Keratinocyte (primary cell): ENCODE measurements around the gene RPL29. TPM values are rescaled to one million over a fixed set of nuclear protein-coding genes. Genes with fewer than 3 reads are reported as not detected.

Source experiments
- DNase-seq: peaks from one replicate; pipeline ENCODE4 v3.0.0-alpha.2; 2011; ENCODE audit warnings: low read depth, missing footprints, low spot score
- FAIRE-seq: peaks from 2 replicates; lab custom pipeline; 2011; peaks lifted over from hg19 to GRCh38; lab: Jason Lieb, UNC
- H2AFZ ChIP-seq: 2 replicates; pipeline ENCODE4 v1.6.0; 2012; ENCODE audit warnings: low read length, control low read depth, inconsistent platforms; ENCODE audit not compliant: control insufficient read depth
- H3K27ac ChIP-seq: 2 replicates; pipeline ENCODE4 v1.5.1; 2011; ENCODE audit warnings: low read length; ENCODE audit not compliant: control insufficient read depth, insufficient read depth
- H3K27me3 ChIP-seq: 3 replicates; pipeline ENCODE4 v1.6.0; 2011; ENCODE audit warnings: low read length; ENCODE audit not compliant: control insufficient read depth, insufficient read depth; ENCODE audit errors: extremely low read depth
- H3K36me3 ChIP-seq, 2 experiments: 2 replicates in 1 of 2; 3 replicates in 1 of 2; pipeline ENCODE4 v1.5.1; 2011; ENCODE audit warnings: low read length in 2 of 2, mild to moderate bottlenecking in 1 of 2; ENCODE audit not compliant: control insufficient read depth in 2 of 2, insufficient read depth in 2 of 2; ENCODE audit errors: extremely low read depth in 1 of 2
- H3K4me1 ChIP-seq: 3 replicates; pipeline ENCODE4 v1.5.1; 2011; ENCODE audit warnings: low read length; ENCODE audit not compliant: control insufficient read depth, insufficient read depth; ENCODE audit errors: extremely low read depth
- H3K4me2 ChIP-seq: 3 replicates; pipeline ENCODE4 v1.6.0; 2011; ENCODE audit warnings: low read depth, low read length; ENCODE audit not compliant: control insufficient read depth, insufficient read depth; ENCODE audit errors: extremely low read depth
- H3K4me3 ChIP-seq, 3 experiments: fragments of 200-600 bp in 1 of 3; sonication (generic) in 1 of 3; 2 replicates in 2 of 3; 3 replicates in 1 of 3; pipeline ENCODE4 v1.5.1; 2011 to 2016; ENCODE audit warnings: low read length in 3 of 3, mild to moderate bottlenecking in 3 of 3, control low read depth in 2 of 3, inconsistent platforms in 1 of 3, low read depth in 1 of 3, mixed read lengths in 1 of 3, mixed run types in 1 of 3, moderate library complexity in 1 of 3; ENCODE audit not compliant: control insufficient read depth in 2 of 3, insufficient read depth in 2 of 3; ENCODE audit errors: extremely low read depth in 1 of 3
- H3K79me2 ChIP-seq: 2 replicates; pipeline ENCODE4 v1.6.0; 2012; ENCODE audit warnings: low read length; ENCODE audit not compliant: control insufficient read depth, insufficient read depth
- H3K9ac ChIP-seq: 3 replicates; pipeline ENCODE4 v1.6.0; 2011; ENCODE audit warnings: low read length; ENCODE audit not compliant: control insufficient read depth, insufficient read depth; ENCODE audit errors: extremely low read depth
- H3K9me1 ChIP-seq: 3 replicates; pipeline ENCODE4 v1.6.0; 2011; ENCODE audit warnings: low read length; ENCODE audit not compliant: control insufficient read depth, insufficient read depth; ENCODE audit errors: extremely low read depth
- H3K9me3 ChIP-seq: 2 replicates; pipeline ENCODE4 v1.5.1; 2012; ENCODE audit warnings: low read depth, low read length; ENCODE audit not compliant: control insufficient read depth
- H4K20me1 ChIP-seq: 3 replicates; pipeline ENCODE4 v1.6.0; 2011; ENCODE audit warnings: low read length; ENCODE audit not compliant: control insufficient read depth, insufficient read depth; ENCODE audit errors: extremely low read depth
- EZH2 ChIP-seq: IDR thresholded peaks from one replicate; pipeline ENCODE4 v1.6.1; 2012; ENCODE audit warnings: inconsistent platforms, mild to moderate bottlenecking, low read length, moderate library complexity
- dilution Hi-C: fragments of 300-500 bp; cut with MboI; formaldehyde crosslinking; loops from one replicate; pipeline ENCODE4 v1.7.0; 2020; ENCODE audit warnings: low sequenced_read_pairs; ENCODE audit not compliant: extremely low pct_ligation_motif_present
- polyA plus RNA-seq, 5 experiments: library from polyadenylated mRNA; depleted of rRNA in 3 of 5; stranded (reverse) in 3 of 5; stranded (forward) in 1 of 5; unstranded in 1 of 5; fragments of >200 nt; gene quantifications; 1 replicate in 1 of 5; 2 replicates in 3 of 5; 3 replicates in 1 of 5; pipeline versions ENCODE4 v1.2.1 to v1.2.3, GENCODE V29; 2011 to 2012; ENCODE audit warnings: missing spikeins in 2 of 5, low read depth in 1 of 5, low replicate concordance in 1 of 5
- TF ChIP-seq, protein P1 (sequence below), 3 experiments: IDR thresholded peaks in 1 of 3; conservative IDR thresholded peaks in 1 of 3; optimal IDR thresholded peaks in 1 of 3; 2 replicates in 2 of 3; 3 replicates in 1 of 3; pipeline versions ENCODE3 to v1.5.1; 2011; ENCODE audit warnings: low read length in 3 of 3, mild to moderate bottlenecking in 3 of 3, moderate library complexity in 2 of 3, control low read depth in 1 of 3, inconsistent platforms in 1 of 3; ENCODE audit not compliant: insufficient read depth in 2 of 3; ENCODE audit errors: extremely low read depth in 1 of 3

RPL29 gene
- polyA plus RNA-seq, 1 donor (not counting 4 experiments of a cell fraction or from before 2014, with no cell fraction given) = 1,648 TPM

DNA sequence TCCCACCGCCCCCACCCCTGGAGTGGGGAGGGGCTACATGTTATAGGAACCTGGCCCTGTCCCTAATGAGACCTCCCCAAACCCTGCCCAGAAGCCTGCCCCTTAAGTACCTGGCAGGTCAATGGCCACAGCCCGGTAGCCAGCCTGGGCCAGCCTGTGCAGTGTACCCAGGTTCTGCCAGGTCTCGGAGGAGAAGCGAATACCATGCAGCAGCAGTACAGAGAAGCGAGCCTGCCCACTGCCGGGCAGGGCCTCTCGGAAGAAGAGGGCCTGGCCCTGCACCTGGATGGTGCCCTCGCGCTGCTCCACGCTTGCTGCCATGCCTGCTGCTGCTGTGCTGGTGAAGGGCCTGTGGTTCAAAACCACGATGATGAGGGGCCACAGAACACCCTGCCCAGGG is 24.3 kb downstream of the RPL29 start:
- Histone ChIP-seq H3K27me3 (no peaks in the 10 kb centered on the region), H3K9ac (no peak overlapping the region), H3K4me3 (no peak overlapping the region), H2AFZ (no peak overlapping the region), H4K20me1 (no peaks in the 10 kb centered on the region), H3K79me2 (peaks cover 4% of the 10 kb centered on the region), H3K27ac (no peak overlapping the region), H3K9me1 (no peaks in the 10 kb centered on the region), H3K4me2 (no peak overlapping the region), H3K36me3 (no peaks in the 10 kb centered on the region), H3K9me3 (no peaks in the 10 kb centered on the region), H3K4me1 (peaks cover 34% of the 10 kb centered on the region)
- no peak for DNase-seq
- TF ChIP-seq, protein P1, sequence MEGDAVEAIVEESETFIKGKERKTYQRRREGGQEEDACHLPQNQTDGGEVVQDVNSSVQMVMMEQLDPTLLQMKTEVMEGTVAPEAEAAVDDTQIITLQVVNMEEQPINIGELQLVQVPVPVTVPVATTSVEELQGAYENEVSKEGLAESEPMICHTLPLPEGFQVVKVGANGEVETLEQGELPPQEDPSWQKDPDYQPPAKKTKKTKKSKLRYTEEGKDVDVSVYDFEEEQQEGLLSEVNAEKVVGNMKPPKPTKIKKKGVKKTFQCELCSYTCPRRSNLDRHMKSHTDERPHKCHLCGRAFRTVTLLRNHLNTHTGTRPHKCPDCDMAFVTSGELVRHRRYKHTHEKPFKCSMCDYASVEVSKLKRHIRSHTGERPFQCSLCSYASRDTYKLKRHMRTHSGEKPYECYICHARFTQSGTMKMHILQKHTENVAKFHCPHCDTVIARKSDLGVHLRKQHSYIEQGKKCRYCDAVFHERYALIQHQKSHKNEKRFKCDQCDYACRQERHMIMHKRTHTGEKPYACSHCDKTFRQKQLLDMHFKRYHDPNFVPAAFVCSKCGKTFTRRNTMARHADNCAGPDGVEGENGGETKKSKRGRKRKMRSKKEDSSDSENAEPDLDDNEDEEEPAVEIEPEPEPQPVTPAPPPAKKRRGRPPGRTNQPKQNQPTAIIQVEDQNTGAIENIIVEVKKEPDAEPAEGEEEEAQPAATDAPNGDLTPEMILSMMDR (optimal IDR thresholded peaks at IDR 0.05 in 1 of 3, IDR thresholded peaks at IDR 0.05 in 1 of 3, conservative IDR thresholded peaks at IDR 0.05 in 1 of 3; ENCODE audit: extremely low read depth in 1 of 3, insufficient read depth in 2 of 3, low read length in 3 of 3) = no peak
- TF ChIP-seq EZH2 = no peak
- dilution Hi-C loops = no loop called here
- no peak for FAIRE-seq

DNA sequence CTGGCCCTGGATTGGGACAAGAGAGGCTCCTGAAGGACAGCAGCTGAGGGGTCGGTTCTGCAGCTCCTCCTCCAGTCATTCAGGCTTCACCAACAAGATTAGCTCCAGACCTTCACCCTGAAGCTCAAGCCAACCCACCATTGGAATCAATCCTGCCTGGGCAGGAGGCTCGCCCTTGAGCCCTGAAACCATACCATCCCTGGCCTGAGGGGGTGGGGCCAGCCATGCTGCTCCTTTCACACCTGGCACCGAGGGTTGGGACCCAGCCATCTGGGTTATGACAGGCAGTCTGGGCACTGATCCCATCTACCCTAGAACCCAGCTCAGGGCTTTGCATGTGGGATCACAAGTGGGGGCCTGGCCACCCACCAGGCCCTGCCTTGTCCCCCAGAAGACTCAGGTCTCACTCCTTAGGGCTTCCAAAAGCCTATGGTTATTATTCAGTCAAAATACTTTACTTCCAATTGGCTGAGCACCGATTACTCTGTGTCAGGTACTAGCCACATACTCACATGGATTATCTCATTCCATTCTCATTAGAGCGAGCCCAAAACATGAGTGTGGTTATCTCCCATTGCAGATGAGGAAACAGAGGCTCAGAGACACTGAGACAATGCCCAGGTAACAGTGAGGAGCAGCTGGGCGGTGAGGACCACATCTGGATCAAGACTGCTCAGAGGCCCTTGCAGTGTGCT is 24.9 kb downstream of the RPL29 start:
- TF ChIP-seq EZH2 = no peak
- TF ChIP-seq, protein P1 (optimal IDR thresholded peaks at IDR 0.05 in 1 of 3, IDR thresholded peaks at IDR 0.05 in 1 of 3, conservative IDR thresholded peaks at IDR 0.05 in 1 of 3; ENCODE audit: extremely low read depth in 1 of 3, insufficient read depth in 2 of 3, low read length in 3 of 3) = no peak
- Histone ChIP-seq H2AFZ (no peak overlapping the region), H3K9ac (no peak overlapping the region), H3K9me1 (no peaks in the 10 kb centered on the region), H4K20me1 (no peaks in the 10 kb centered on the region), H3K79me2 (peaks cover 4% of the 10 kb centered on the region), H3K4me2 (no peak overlapping the region), H3K4me3 (no peak overlapping the region), H3K36me3 (no peaks in the 10 kb centered on the region), H3K27ac (no peak overlapping the region), H3K4me1 (peaks cover 34% of the 10 kb centered on the region), H3K9me3 (no peaks in the 10 kb centered on the region), H3K27me3 (no peaks in the 10 kb centered on the region)
- FAIRE-seq (no peak), DNase-seq (no peak)
- dilution Hi-C loops = no loop called here
